Right lobe of liver (tissue), 4 donors: ENCODE data around the gene SRP54.

Experiments
- CTCF ChIP-seq, 4 donors: fragments of 200-600 bp in 3 of 4; fragments of 450-650 bp in 1 of 4; IDR thresholded peaks; one replicate each; pipeline versions ENCODE4 v1.5.1 to v1.8.0; 2016 to 2022; ENCODE audit warnings: antibody characterized with exemption in 4 of 4, mild to moderate bottlenecking in 2 of 4
- POLR2A ChIP-seq: fragments of 450-650 bp; IDR thresholded peaks from one replicate; pipeline ENCODE4 v1.6.1; 2017; ENCODE audit warnings: antibody characterized with exemption, mild to moderate bottlenecking
- donor health status: DM: no; HTN: no; CAD: no.
- donor health status: DM: no; HTN: no; CAD: no.
- donor health status: DM: no; HTN: yes; CAD: no.

DNA sequence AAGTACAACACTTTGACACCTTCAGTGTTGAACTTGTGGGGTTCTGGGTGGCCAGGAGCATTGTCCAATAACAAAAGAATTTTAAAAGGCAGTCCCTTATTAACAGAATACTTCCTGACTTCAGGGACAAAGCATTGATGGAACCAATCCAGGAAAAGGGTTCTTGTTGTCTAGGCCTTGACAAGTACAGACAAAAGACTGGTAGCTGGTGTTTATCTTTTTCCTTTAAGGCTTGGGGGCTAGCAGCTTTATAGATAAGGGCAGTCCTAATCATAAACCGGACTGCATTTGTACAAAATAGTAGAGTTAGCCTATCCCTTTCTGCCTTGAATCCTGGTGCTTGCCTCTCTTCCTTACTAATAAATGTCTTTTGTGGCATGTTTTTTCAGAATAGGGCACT lies 90.7 kb downstream of the SRP54 start:
- TF ChIP-seq CTCF (IDR thresholded peaks at IDR 0.05): no peak
- no peak for TF ChIP-seq POLR2A
